B cell (primary cell): ENCODE measurements around the gene KCNJ6.

Source experiments
- CTCF ChIP-seq: fragments of 200-600 bp; IDR thresholded peaks from one replicate; pipeline ENCODE4 v1.8.0; 2022; ENCODE audit warnings: antibody characterized with exemption, mild to moderate bottlenecking
- EZH2 ChIP-seq: IDR thresholded peaks from 2 replicates; pipeline ENCODE4 v1.6.1; 2012; ENCODE audit warnings: borderline replicate concordance, low read depth, mild to moderate bottlenecking, moderate library complexity, low read length; ENCODE audit not compliant: insufficient read depth, poor library complexity, severe bottlenecking

GRCh38 chr21:37749132-37749531 is 167.1 kb downstream of the KCNJ6 start:
- TF ChIP-seq EZH2 (no peak), CTCF (no peak)
